H9 (cell line): ENCODE data around the gene ANKRD44. TPM values are rescaled to one million over a fixed set of nuclear protein-coding genes. Genes with fewer than 3 reads are reported as not detected.

Experiments
- DNase-seq: peaks from one replicate; pipeline ENCODE4 v3.0.0-alpha.2; 2017
- H2AFZ ChIP-seq: one replicate; pipeline ENCODE4 v1.6.1; 2013; ENCODE audit warnings: mild to moderate bottlenecking, low read length, control low read depth, moderate library complexity
- H2AK5ac ChIP-seq: 2 replicates; pipeline ENCODE4 v1.6.1; 2013; ENCODE audit warnings: low read length, control low read depth, mixed read lengths; ENCODE audit not compliant: insufficient read length
- H2BK120ac ChIP-seq: one replicate; pipeline ENCODE4 v1.6.1; 2013; ENCODE audit warnings: low read depth, mild to moderate bottlenecking, low read length, control low read depth, inconsistent platforms; ENCODE audit not compliant: poor library complexity, severe bottlenecking
- H2BK12ac ChIP-seq: 2 replicates; pipeline ENCODE4 v1.6.1; 2013; ENCODE audit warnings: low read length, control low read depth, mixed read lengths, low read depth; ENCODE audit not compliant: insufficient read length
- H2BK15ac ChIP-seq: 2 replicates; pipeline ENCODE4 v1.6.1; 2013; ENCODE audit warnings: low read depth, low read length, control low read depth
- H2BK20ac ChIP-seq: one replicate; pipeline ENCODE4 v1.6.1; 2013; ENCODE audit warnings: low read depth, mild to moderate bottlenecking, low read length, control low read depth, inconsistent platforms; ENCODE audit not compliant: poor library complexity, severe bottlenecking
- H2BK5ac ChIP-seq: 2 replicates; pipeline ENCODE4 v1.6.1; 2013; ENCODE audit warnings: low read length, control low read depth, mixed read lengths; ENCODE audit not compliant: insufficient read length
- H3K14ac ChIP-seq: 2 replicates; pipeline ENCODE4 v1.6.1; 2013; ENCODE audit warnings: low read length, control low read depth; ENCODE audit not compliant: insufficient read depth
- H3K18ac ChIP-seq: 2 replicates; pipeline ENCODE4 v1.6.1; 2013; ENCODE audit warnings: low read depth, mild to moderate bottlenecking, mixed read lengths, low read length, control low read depth; ENCODE audit not compliant: insufficient read length
- H3K23ac ChIP-seq: 2 replicates; pipeline ENCODE4 v1.6.1; 2013; ENCODE audit warnings: low read length, control low read depth, mixed read lengths, low read depth; ENCODE audit not compliant: insufficient read length
- H3K23me2 ChIP-seq: 2 replicates; pipeline ENCODE4 v1.6.1; 2013; ENCODE audit warnings: low read depth, mild to moderate bottlenecking, mixed read lengths, low read length, control low read depth; ENCODE audit not compliant: insufficient read length, poor library complexity, severe bottlenecking
- H3K27ac ChIP-seq: 2 replicates; pipeline ENCODE4 v1.5.1; 2013; ENCODE audit warnings: low read length, control low read depth, mixed read lengths, low read depth; ENCODE audit not compliant: insufficient read length
- H3K27me3 ChIP-seq: 2 replicates; pipeline ENCODE4 v1.6.1; 2013; ENCODE audit warnings: low read length, control low read depth, inconsistent platforms; ENCODE audit not compliant: insufficient read depth
- H3K4ac ChIP-seq: 2 replicates; pipeline ENCODE4 v1.6.1; 2013; ENCODE audit warnings: low read depth, mild to moderate bottlenecking, control low read depth, inconsistent platforms, low read length, moderate library complexity
- H3K4me1 ChIP-seq: 2 replicates; pipeline ENCODE4 v1.6.1; 2013; ENCODE audit warnings: low read length, control low read depth, inconsistent platforms; ENCODE audit not compliant: insufficient read depth
- H3K4me2 ChIP-seq: 2 replicates; pipeline ENCODE4 v1.6.1; 2013; ENCODE audit warnings: low read length, control low read depth, mixed read lengths; ENCODE audit not compliant: insufficient read length, insufficient read depth
- H3K56ac ChIP-seq: 2 replicates; pipeline ENCODE4 v1.6.1; 2013; ENCODE audit warnings: low read depth, mild to moderate bottlenecking, mixed read lengths, low read length, control low read depth; ENCODE audit not compliant: insufficient read length
- H3K79me1 ChIP-seq: 2 replicates; pipeline ENCODE4 v1.6.1; 2013; ENCODE audit warnings: low read depth, mild to moderate bottlenecking, moderate library complexity, low read length, control low read depth, inconsistent platforms; ENCODE audit not compliant: insufficient read depth, poor library complexity, severe bottlenecking
- H3K79me2 ChIP-seq: 2 replicates; pipeline ENCODE4 v1.6.1; 2013; ENCODE audit warnings: low read length, control low read depth, inconsistent platforms; ENCODE audit not compliant: insufficient read depth
- H3K9ac ChIP-seq: 2 replicates; pipeline ENCODE4 v1.6.1; 2013; ENCODE audit warnings: low read length, control low read depth, mixed read lengths; ENCODE audit not compliant: insufficient read length; ENCODE audit errors: extremely low read depth
- H3K9me3 ChIP-seq: one replicate; pipeline ENCODE4 v1.6.1; 2013; ENCODE audit warnings: low read depth, low read length, inconsistent platforms; ENCODE audit not compliant: control insufficient read depth
- H3T11ph ChIP-seq: one replicate; pipeline ENCODE4 v1.6.1; 2013; ENCODE audit warnings: mild to moderate bottlenecking, low read length, control low read depth, inconsistent platforms
- H4K20me1 ChIP-seq: one replicate; pipeline ENCODE4 v1.6.1; 2013; ENCODE audit not compliant: control insufficient read depth, insufficient read length, insufficient read depth
- H4K5ac ChIP-seq: 2 replicates; pipeline ENCODE4 v1.6.1; 2013; ENCODE audit warnings: low read depth, mild to moderate bottlenecking, mixed read lengths, low read length, control low read depth; ENCODE audit not compliant: insufficient read length
- H4K8ac ChIP-seq: replicated peaks from 2 replicates; pipeline ENCODE4 v1.6.1; 2013; ENCODE audit warnings: low read length, control low read depth, mixed read lengths, low read depth; ENCODE audit not compliant: insufficient read length
- H4K91ac ChIP-seq: 2 replicates; pipeline ENCODE4 v1.6.1; 2013; ENCODE audit warnings: low read depth, mild to moderate bottlenecking, moderate library complexity, mixed read lengths, low read length, control low read depth; ENCODE audit not compliant: insufficient read length
- H3K27ac Mint-ChIP-seq, 3 experiments: 2 replicates in 2 of 3; 3 replicates in 1 of 3; pipeline ENCODE4 v1.8.0; 2020 to 2021; ENCODE audit warnings: mixed read lengths in 3 of 3, mild to moderate bottlenecking in 1 of 3, moderate library complexity in 1 of 3
- H3K27me3 Mint-ChIP-seq: 2 replicates; pipeline ENCODE4 v1.8.0; 2021; ENCODE audit warnings: low read depth, mild to moderate bottlenecking, moderate library complexity, mixed read lengths
- H3K36me3 Mint-ChIP-seq, 3 experiments: 2 replicates in 2 of 3; 3 replicates in 1 of 3; pipeline ENCODE4 v1.8.0; 2020 to 2021; ENCODE audit warnings: low read depth in 3 of 3, mixed read lengths in 3 of 3; ENCODE audit not compliant: insufficient read depth in 1 of 3
- H3K4me1 Mint-ChIP-seq, 2 experiments: 2 replicates each; pipeline ENCODE4 v1.8.0; 2020; ENCODE audit warnings: mixed read lengths in 2 of 2
- H3K4me3 Mint-ChIP-seq, 2 experiments: 2 replicates in 1 of 2; 3 replicates in 1 of 2; pipeline ENCODE4 v1.8.0; 2020 to 2021; ENCODE audit warnings: mild to moderate bottlenecking in 2 of 2, mixed read lengths in 2 of 2, moderate library complexity in 1 of 2
- H3K9me3 Mint-ChIP-seq, 2 experiments: 2 replicates in 1 of 2; 3 replicates in 1 of 2; pipeline ENCODE4 v1.8.0; 2020; ENCODE audit warnings: mild to moderate bottlenecking in 2 of 2, mixed read lengths in 2 of 2, moderate library complexity in 1 of 2
- CTCF ChIP-seq: fragments of 200-600 bp; sonication (generic); conservative IDR thresholded peaks from 3 replicates; pipeline ENCODE4 v1.8.0; 2021; ENCODE audit warnings: antibody characterized with exemption, mild to moderate bottlenecking
- WGBS: extraction: QIAGEN DNeasy Blood & Tissue Kit; methylation state at CpG from one replicate; pipeline ENCODE4 v1.1.7; 2013; ENCODE audit warnings: missing lambda C conversion rate, low lambda C conversion rate, mixed read lengths; ENCODE audit not compliant: insufficient read length; ENCODE audit errors: extremely low coverage; 5-methylcytosine and 5-hydroxymethylcytosine counted together
- total RNA-seq: library from RNA; stranded (reverse); gene quantifications from 2 replicates; pipeline ENCODE4 v1.2.1, GENCODE V29; 2021

The ANKRD44 gene
- total RNA-seq, 1 experiment from 2014 or later = 1.9 TPM

- no peaks in the 10 kb centered on the region for H3K23me2 ChIP-seq
- no peaks in the 10 kb centered on the region for H4K20me1 ChIP-seq
- no peaks in the 10 kb centered on the region for H3K4me1 ChIP-seq
- no peak overlapping the region for H2BK12ac ChIP-seq
- no peaks in the 10 kb centered on the region for H3K27me3 ChIP-seq
- H4K8ac ChIP-seq = no peak overlapping the region
- no peak overlapping the region for H3K9ac ChIP-seq
- no peak overlapping the region for H3K14ac ChIP-seq
- H3K79me2 ChIP-seq = no peaks in the 10 kb centered on the region
- no peak overlapping the region for H2BK20ac ChIP-seq
- H3K9me3 ChIP-seq = no peaks in the 10 kb centered on the region
- H3K4me1 Mint-ChIP-seq = peaks cover 0 to 12% of the 10 kb centered on the region in 2 experiments; a peak in 2 of 4 replicates
- no peak overlapping the region for H2BK120ac ChIP-seq
- no peak overlapping the region for H3K4me2 ChIP-seq
- H2BK15ac ChIP-seq = no peak overlapping the region
- no peak overlapping the region for H3K23ac ChIP-seq
- no peak overlapping the region for H4K5ac ChIP-seq
- H3K18ac ChIP-seq = no peak overlapping the region
- no peak overlapping the region for H3K4me3 Mint-ChIP-seq
- TF ChIP-seq CTCF = no peak
- no CpG with 5 or more reads among the region's 3 CpGs for WGBS
- no peak for DNase-seq
- H3K9me3 Mint-ChIP-seq = no peaks in the 10 kb centered on the region
- no peaks in the 10 kb centered on the region for H3K27me3 Mint-ChIP-seq
- H4K91ac ChIP-seq = no peak overlapping the region
- no peaks in the 10 kb centered on the region for H3K36me3 Mint-ChIP-seq
- H3K27ac Mint-ChIP-seq = no peak overlapping the region
- no peak overlapping the region for H2BK5ac ChIP-seq
- no peak overlapping the region for H2AFZ ChIP-seq
- H3K56ac ChIP-seq = no peak overlapping the region
- H3K79me1 ChIP-seq = no peaks in the 10 kb centered on the region
- H3T11ph ChIP-seq = no peak overlapping the region
- H3K27ac ChIP-seq = no peak overlapping the region
- H3K4ac ChIP-seq = no peak overlapping the region
- no peak overlapping the region for H2AK5ac ChIP-seq
Observed at GRCh38 chr2:197200051-197200761, 110.4 kb downstream of the ANKRD44 start.
